ENCODE data around the gene BRMS1. TPM values are rescaled to one million over a fixed set of nuclear protein-coding genes. Genes with fewer than 3 reads are reported as not detected.

Gene BRMS1
- total and polyA plus RNA-seq, 4 donors, result 12.0 to 24.0 (median 20.3) TPM

GRCh38 chr11:66290330-66290621, 54.6 kb downstream of the BRMS1 start:
- Histone ChIP-seq H3K9ac (ENCODE audit: low read depth in 1 of 2, low read length in 2 of 2) (no peak overlapping the region), H3K4me1 (ENCODE audit: control insufficient read depth in 4 of 4, insufficient read depth in 4 of 4, low read length in 3 of 4) (peaks cover 19 to 45% (median 36%) of the 10 kb centered on the region in 4 donors), H3K4me3 (ENCODE audit: low read depth in 1 of 3, low read length in 3 of 3) (no peak overlapping the region), H3K27ac (ENCODE audit: low read depth in 1 of 2, low read length in 2 of 2) (no peak overlapping the region), H3K9me3 (ENCODE audit: control insufficient read depth in 4 of 4, low read length in 3 of 4) (no peaks in the 10 kb centered on the region), H3K36me3 (ENCODE audit: control insufficient read depth in 4 of 4, insufficient read depth in 3 of 4, low read depth in 1 of 4, low read length in 3 of 4) (no peaks in the 10 kb centered on the region), H3K27me3 (ENCODE audit: control insufficient read depth in 4 of 4, insufficient read depth in 4 of 4, low read length in 3 of 4) (peaks cover 0 to 5% (median 0%) of the 10 kb centered on the region in 4 donors)
- TF ChIP-seq GABPA (IDR thresholded peaks at IDR 0.05 in 1 of 2, conservative IDR thresholded peaks at IDR 0.05 in 1 of 2), result no peak
- TF ChIP-seq, protein P1, sequence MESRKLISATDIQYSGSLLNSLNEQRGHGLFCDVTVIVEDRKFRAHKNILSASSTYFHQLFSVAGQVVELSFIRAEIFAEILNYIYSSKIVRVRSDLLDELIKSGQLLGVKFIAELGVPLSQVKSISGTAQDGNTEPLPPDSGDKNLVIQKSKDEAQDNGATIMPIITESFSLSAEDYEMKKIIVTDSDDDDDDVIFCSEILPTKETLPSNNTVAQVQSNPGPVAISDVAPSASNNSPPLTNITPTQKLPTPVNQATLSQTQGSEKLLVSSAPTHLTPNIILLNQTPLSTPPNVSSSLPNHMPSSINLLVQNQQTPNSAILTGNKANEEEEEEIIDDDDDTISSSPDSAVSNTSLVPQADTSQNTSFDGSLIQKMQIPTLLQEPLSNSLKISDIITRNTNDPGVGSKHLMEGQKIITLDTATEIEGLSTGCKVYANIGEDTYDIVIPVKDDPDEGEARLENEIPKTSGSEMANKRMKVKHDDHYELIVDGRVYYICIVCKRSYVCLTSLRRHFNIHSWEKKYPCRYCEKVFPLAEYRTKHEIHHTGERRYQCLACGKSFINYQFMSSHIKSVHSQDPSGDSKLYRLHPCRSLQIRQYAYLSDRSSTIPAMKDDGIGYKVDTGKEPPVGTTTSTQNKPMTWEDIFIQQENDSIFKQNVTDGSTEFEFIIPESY (IDR thresholded peaks at IDR 0.05), result no peak
- TF ChIP-seq RXRA (IDR thresholded peaks at IDR 0.05), result no peak
- TF ChIP-seq FOXA1 (IDR thresholded peaks at IDR 0.05), result no peak
- no peak for TF ChIP-seq NR2F2 (IDR thresholded peaks at IDR 0.05)
- TF ChIP-seq, protein P2, sequence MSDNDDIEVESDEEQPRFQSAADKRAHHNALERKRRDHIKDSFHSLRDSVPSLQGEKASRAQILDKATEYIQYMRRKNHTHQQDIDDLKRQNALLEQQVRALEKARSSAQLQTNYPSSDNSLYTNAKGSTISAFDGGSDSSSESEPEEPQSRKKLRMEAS (IDR thresholded peaks at IDR 0.05), result no peak
- TF ChIP-seq REST (IDR thresholded peaks at IDR 0.05), result no peak
- TF ChIP-seq YY1 (IDR thresholded peaks at IDR 0.05), result no peak
- TF ChIP-seq JUND (IDR thresholded peaks at IDR 0.05), result no peak
- TF ChIP-seq CTCF (IDR thresholded peaks at IDR 0.05; ENCODE audit: low read depth, low read length, missing input control), result no peak
- no peak for TF ChIP-seq FOXA2 (IDR thresholded peaks at IDR 0.05)
- TF ChIP-seq TAF1 (conservative IDR thresholded peaks at IDR 0.05), result no peak
- no peak for TF ChIP-seq HNF4G (IDR thresholded peaks at IDR 0.05)
- no peak for TF ChIP-seq EGR1 (IDR thresholded peaks at IDR 0.05; ENCODE audit: low read depth in 2 of 2)
- no peak for TF ChIP-seq RAD21 (IDR thresholded peaks at IDR 0.05)
- no peak for TF ChIP-seq SP1 (IDR thresholded peaks at IDR 0.05)
- 77% methylated on average over 2 of the region's 2 CpGs for WGBS
- no peak for DNase-seq (ENCODE audit: low spot score)
